Measurements from ENCODE around the gene NLRP7. TPM values are rescaled to one million over a fixed set of nuclear protein-coding genes. Genes with fewer than 3 reads are reported as not detected.
A peak's percentile ranks its signal among the peaks of the same experiment; 100 is the strongest.
"Not testable (repeated sequence)": the region's sequence is repeated elsewhere in the genome, so short reads cannot be mapped to it uniquely, and the experiment has no call there.

NLRP7 gene
- total RNA-seq (2014; rRNA removed; shearing (Covaris generic)): not detected in 2 replicates

DNA sequence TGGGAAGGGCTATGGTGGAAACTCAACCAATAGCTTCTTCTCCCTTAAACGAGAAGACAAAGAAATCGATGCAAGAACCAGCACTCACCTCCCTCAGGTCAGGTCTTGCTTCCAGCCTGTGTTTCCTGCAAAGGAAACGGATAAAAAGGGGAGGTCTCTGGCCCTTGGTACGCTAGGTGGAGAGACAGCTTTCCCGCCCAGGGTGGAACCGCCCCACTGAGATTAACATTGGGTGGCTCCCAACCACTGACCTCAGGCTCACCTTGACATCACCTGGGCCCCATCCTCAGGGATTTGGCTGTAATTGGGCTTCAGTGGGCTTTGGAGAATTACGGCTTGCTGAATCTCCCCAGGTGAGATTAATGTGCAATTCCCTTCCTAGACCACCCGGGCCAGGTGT, at the start of gene NLRP7:
Gene NLRP7, minus strand, starts transcription at position 150 of the 400 bp plus-strand sequence.
- DNase-seq (ENCODE audit: low spot score): no peak
- in situ Hi-C loops (cut with HindIII; ENCODE audit: low sequenced_read_pairs): no loop called here

- in situ Hi-C loops (cut with HindIII; ENCODE audit: low sequenced_read_pairs): no loop called here
- DNase-seq (ENCODE audit: low spot score): no peak
Measured at GRCh38 chr19:54995561-54995960, 48.2 kb upstream of the NLRP7 start.

DNA sequence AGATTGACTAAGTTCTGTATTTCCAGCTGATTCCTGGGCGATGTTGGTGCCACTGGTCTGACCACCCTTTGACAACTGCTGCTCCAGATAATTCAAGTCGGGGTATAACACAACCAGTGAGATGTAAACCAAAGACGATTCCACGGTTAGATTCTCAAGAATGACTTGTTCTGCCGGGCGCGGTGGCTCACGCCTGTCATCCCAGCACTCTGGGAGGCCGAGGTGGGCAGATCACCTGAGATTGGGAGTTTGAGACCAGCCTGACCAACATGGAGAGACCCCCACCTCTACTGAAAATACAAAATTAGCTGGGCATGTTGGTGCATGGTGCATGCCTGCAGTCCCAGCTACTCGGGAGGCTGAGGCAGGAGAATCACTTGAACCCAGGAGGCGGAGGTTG, 42.2 kb upstream of the NLRP7 start:
- in situ Hi-C loops (cut with HindIII; ENCODE audit: low sequenced_read_pairs); DNase-seq (ENCODE audit: low spot score): not testable (repeated sequence)

GRCh38 chr19:54982562-54982961, 35.2 kb upstream of the NLRP7 start:
- in situ Hi-C loops (cut with HindIII; ENCODE audit: low sequenced_read_pairs); DNase-seq (ENCODE audit: low spot score): not testable (repeated sequence)

DNA sequence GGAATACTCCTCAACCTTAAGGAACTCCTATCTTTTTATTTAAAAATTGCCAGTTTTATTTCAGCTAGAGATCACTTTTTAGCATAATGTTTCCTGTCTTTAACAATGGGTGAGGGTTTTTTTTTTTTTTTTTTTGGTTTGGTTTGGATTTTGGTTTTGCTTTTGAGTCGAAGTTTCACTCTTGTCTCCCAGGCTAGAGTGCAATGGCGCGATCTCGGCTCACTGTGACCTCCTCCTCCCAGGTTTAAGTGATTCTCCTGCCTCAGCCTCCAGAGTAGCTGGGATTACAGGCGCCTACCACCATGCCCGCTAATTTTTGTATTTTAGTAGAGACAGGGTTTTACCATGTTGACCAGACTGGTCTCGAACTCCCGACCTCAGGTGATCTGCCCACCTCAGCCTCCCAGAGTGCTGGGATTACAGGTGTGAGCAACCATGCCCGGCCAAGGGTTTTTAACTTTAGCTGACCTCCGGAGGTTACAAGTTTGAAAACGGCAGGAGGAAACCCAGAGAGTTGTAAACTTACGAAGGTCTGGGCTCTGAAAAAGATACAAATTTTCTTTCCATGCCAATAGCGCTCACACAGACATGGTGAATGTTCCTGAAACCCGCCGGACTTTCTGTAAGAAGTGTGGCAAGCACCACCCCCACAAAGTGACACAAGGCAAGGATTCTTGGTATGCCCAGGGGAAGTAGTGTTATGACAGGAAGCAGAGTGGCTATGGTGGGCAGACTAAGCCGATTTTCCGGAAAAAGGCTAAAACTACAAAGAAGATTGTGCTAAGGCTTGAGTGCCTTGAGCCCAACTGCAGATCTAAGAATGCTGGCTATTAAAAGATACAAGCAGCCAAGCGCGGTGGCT, 26.1 kb upstream of the NLRP7 start:
- in situ Hi-C loops (cut with HindIII; ENCODE audit: low sequenced_read_pairs): not testable (repeated sequence)

DNA sequence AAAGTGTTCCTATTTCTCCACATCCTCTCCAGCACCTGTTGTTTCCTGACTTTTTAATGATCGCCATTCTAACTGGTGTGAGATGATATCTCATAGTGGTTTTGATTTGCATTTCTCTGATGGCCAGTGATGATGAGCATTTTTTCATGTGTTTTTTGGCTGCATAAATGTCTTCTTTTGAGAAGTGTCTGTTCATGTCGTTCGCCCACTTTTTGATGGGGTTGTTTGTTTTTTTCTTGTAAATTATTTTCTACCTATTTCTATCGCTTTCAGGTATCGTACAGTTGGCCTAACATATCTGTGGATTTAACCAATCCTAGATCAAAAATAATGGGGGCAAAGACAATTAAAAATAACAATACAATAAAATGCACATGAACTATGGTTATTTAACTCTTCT, 24.1 kb upstream of the NLRP7 start:
- DNase-seq (ENCODE audit: low spot score); in situ Hi-C loops (cut with HindIII; ENCODE audit: low sequenced_read_pairs): not testable (repeated sequence)

More for the DNA sequence above, 26.1 kb upstream of the NLRP7 start:
- DNase-seq (ENCODE audit: low spot score): not testable (repeated sequence)

DNA sequence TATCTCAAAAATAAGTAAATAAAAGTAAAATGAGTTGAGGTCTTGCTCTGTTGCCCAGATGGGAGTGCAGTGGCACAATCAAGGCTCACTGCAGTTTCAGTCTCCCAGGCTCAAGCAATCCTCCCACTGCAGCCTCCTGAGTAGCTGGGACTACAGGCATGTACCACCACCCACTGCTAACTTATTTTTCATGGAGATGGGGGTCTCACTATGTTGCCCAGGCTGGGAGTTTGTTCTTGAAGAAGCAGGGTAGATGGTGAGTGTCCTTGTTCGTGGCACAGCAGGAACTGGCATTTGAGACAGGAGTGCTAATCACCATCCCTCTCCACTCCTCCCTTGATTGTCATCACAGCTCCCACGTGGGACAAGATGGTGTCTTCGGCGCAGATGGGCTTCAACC, 22.3 kb upstream of the NLRP7 start:
- in situ Hi-C loops (cut with HindIII; ENCODE audit: low sequenced_read_pairs): no loop called here
- no peak for DNase-seq (ENCODE audit: low spot score)

GRCh38 chr19:54967611-54968010, 20.3 kb upstream of the NLRP7 start:
- in situ Hi-C loops (cut with HindIII; ENCODE audit: low sequenced_read_pairs): no loop called here
- no peak for DNase-seq (ENCODE audit: low spot score)

DNA sequence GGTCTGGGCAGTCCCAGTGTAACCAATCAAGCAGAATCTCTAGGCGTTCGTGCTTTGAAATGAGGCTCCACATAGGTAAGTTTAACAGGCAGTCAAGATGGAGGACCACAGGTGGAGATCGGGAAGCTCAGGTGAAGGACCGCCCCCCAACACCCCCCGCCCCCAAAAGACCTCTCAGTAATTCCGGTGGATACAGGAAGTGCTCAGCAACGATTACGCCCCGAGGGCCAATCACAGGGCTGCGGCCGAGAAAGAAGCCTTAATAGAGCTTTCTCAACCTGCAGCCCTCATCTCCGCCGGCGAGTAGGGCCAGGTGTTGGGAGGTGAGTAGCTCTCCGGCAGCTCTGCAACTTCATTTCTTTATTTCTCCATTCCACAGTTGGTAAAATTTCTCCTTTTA, 17.7 kb upstream of the NLRP7 start:
- DNase-seq (ENCODE audit: low spot score); in situ Hi-C loops (cut with HindIII; ENCODE audit: low sequenced_read_pairs): not testable (repeated sequence)

DNA sequence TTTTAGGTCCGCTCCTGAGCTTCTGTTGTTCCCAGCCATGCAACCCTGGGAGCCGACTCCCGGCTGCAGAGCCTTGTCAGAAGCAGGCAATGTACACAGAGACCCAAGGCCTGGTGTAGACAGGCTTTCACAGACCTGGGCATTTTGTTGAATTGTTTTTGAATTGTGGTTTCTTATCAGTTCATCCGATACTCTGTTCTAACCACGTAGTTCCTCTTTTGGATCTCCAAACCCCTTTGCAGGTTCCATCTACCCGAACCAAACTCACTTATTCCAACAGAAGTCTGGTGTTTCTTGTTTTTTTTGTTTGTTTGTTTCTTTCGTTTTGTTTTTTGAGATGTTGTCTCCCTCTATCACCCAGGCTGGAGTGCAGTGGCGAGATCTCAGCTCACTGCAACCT, 12.5 kb upstream of the NLRP7 start:
- no peak for DNase-seq (ENCODE audit: low spot score)
- in situ Hi-C loops (cut with HindIII; ENCODE audit: low sequenced_read_pairs): no loop called here

GRCh38 chr19:54955376-54955775, 8.0 kb upstream of the NLRP7 start:
- DNase-seq (ENCODE audit: low spot score): no peak
- in situ Hi-C loops (cut with HindIII; ENCODE audit: low sequenced_read_pairs): no loop called here

GRCh38 chr19:54953345-54953713, 6.0 kb upstream of the NLRP7 start:
- in situ Hi-C loops (cut with HindIII; ENCODE audit: low sequenced_read_pairs); DNase-seq (ENCODE audit: low spot score): not testable (repeated sequence)

- in situ Hi-C loops (cut with HindIII; ENCODE audit: low sequenced_read_pairs): no loop called here
- peak; percentile 22 for DNase-seq (ENCODE audit: low spot score)
Measured at GRCh38 chr19:54952591-54953344, 5.4 kb upstream of the NLRP7 start.

- DNase-seq (ENCODE audit: low spot score); in situ Hi-C loops (cut with HindIII; ENCODE audit: low sequenced_read_pairs): not testable (repeated sequence)
Measured at GRCh38 chr19:54950580-54950979, 3.2 kb upstream of the NLRP7 start.

- in situ Hi-C loops (cut with HindIII; ENCODE audit: low sequenced_read_pairs): no loop called here
- no peak for DNase-seq (ENCODE audit: low spot score)
Measured at GRCh38 chr19:54949412-54949811, 2.1 kb upstream of the NLRP7 start.

GRCh38 chr19:54943772-54944361, 3.5 kb downstream of the NLRP7 start:
- DNase-seq (ENCODE audit: low spot score); in situ Hi-C loops (cut with HindIII; ENCODE audit: low sequenced_read_pairs): not testable (repeated sequence)

GRCh38 chr19:54939538-54939937, 7.8 kb downstream of the NLRP7 start:
- in situ Hi-C loops (cut with HindIII; ENCODE audit: low sequenced_read_pairs); DNase-seq (ENCODE audit: low spot score): not testable (repeated sequence)

DNA sequence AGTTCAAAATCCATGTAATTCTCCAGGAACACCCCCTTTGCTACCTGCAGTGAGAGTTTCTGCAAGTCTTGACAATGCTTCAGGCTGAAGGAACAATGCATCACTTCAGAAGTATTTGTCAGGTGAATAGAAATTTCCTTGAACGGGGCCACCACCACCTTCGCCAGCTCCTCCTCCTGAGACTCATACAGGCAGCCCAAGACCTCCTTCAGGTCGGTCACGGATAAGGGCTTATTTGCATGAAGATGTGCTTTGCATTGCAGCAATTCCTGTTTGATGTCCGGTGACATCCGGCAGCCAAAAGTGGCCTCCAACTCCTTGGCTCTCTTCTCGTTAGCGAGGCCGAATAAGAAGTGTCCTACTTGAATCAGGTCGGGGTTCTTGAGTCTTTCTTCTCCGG, 8.4 kb downstream of the NLRP7 start:
- in situ Hi-C loops (cut with HindIII; ENCODE audit: low sequenced_read_pairs): no loop called here
- no peak for DNase-seq (ENCODE audit: low spot score)

GRCh38 chr19:54937926-54938325, 9.4 kb downstream of the NLRP7 start:
- in situ Hi-C loops (cut with HindIII; ENCODE audit: low sequenced_read_pairs): no loop called here

GRCh38 chr19:54928299-54928698, 19.0 kb downstream of the NLRP7 start:
- in situ Hi-C loops (cut with HindIII; ENCODE audit: low sequenced_read_pairs): no loop called here
- DNase-seq (ENCODE audit: low spot score): no peak

More at GRCh38 chr19:54937926-54938325, 9.4 kb downstream of the NLRP7 start:
- no peak for DNase-seq (ENCODE audit: low spot score)
